ENCODE measurements around the gene RAP1GAP2.

The RAP1GAP2 gene

DNA sequence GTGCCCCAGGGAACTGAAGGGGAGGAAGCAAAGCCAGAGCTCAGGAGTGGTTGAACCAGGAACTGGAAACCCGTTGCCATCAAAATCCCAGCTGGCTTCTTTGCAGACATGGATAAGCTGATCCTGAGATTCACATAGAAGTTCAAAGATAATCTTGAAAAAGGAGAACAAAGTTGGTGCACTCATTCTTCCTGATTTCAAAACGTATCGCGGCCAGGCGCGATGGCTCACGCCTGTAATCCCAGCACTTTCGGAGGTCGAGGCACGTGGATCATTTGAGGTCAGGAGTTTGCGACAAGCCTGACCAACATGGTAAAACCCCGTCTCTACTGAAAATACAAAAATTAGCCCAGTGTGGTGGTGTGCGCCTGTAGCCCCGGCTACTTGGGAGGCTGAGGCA is 7.1 kb downstream of the RAP1GAP2 start:
- no peak for TF ChIP-seq CTCF (IDR thresholded peaks at IDR 0.05; ENCODE audit: control insufficient read depth, insufficient read depth, low read depth, low read length, missing control alignments)
- DNase-seq (ENCODE audit: low read depth), result no peak
- H3K4me3 ChIP-seq (ENCODE audit: control insufficient read depth, low read depth, low read length), result no peak overlapping the region

- no peak for DNase-seq (ENCODE audit: low read depth)
- no peak for TF ChIP-seq CTCF (IDR thresholded peaks at IDR 0.05; ENCODE audit: control insufficient read depth, insufficient read depth, low read depth, low read length, missing control alignments)
- no peak overlapping the region for H3K4me3 ChIP-seq (ENCODE audit: control insufficient read depth, low read depth, low read length)
These were observed 7.7 kb downstream of the RAP1GAP2 start for GRCh38 chr17:2803971-2804370.

DNA sequence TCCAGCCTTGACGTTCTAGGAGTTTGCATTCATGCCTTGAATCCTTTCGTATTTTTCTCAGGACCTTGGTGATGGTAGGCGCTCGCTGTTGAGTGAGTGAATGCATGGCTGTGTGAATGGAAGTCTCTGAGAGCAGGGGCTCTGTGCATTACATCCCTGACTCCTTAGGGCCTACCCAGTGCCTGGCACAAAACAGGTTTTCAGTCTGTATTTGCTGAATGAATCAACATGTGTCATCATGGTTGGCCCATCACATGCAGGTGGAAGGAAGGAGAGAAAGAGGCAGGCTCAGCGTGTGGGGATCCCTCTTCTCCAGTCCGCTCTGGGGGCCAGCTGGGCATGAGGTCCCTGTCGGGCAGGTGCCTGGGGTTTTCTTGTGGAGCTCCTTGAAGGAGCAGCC is 8.7 kb downstream of the RAP1GAP2 start:
- H3K4me3 ChIP-seq (ENCODE audit: control insufficient read depth, low read depth, low read length), result no peak overlapping the region
- TF ChIP-seq CTCF (IDR thresholded peaks at IDR 0.05; ENCODE audit: control insufficient read depth, insufficient read depth, low read depth, low read length, missing control alignments), result no peak
- no peak for DNase-seq (ENCODE audit: low read depth)

DNA sequence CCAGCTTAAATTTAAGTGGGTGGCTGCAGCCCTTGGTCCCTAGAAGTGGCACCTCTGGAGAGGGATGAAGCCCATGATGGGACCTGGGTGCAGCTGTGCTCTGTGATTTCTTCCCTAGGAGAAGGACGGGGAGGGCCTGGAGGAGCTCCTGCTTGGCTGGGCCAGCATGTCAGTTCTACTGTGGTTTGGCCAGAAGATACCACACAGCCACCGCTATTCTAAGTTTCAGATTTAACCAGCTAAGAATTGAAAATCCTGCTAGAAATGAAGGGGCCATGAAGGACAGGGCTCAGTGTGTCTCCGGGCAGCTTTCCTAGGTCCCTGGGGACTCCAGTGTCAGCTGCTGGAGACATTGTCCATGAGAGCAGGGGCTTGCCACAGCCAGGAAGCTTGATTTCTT is 9.7 kb downstream of the RAP1GAP2 start:
- TF ChIP-seq CTCF (IDR thresholded peaks at IDR 0.05; ENCODE audit: control insufficient read depth, insufficient read depth, low read depth, low read length, missing control alignments), result no peak
- H3K4me3 ChIP-seq (ENCODE audit: control insufficient read depth, low read depth, low read length), result no peak overlapping the region
- no peak for DNase-seq (ENCODE audit: low read depth)

- no peak for DNase-seq (ENCODE audit: low read depth)
- TF ChIP-seq CTCF (IDR thresholded peaks at IDR 0.05; ENCODE audit: control insufficient read depth, insufficient read depth, low read depth, low read length, missing control alignments), result no peak
These were observed 12.4 kb downstream of the RAP1GAP2 start for GRCh38 chr17:2808367-2809335.

GRCh38 chr17:2809337-2809736 is 13.1 kb downstream of the RAP1GAP2 start:
- H3K4me3 ChIP-seq (ENCODE audit: control insufficient read depth, low read depth, low read length), result no peak overlapping the region
- no peak for DNase-seq (ENCODE audit: low read depth)
- TF ChIP-seq CTCF (IDR thresholded peaks at IDR 0.05; ENCODE audit: control insufficient read depth, insufficient read depth, low read depth, low read length, missing control alignments), result no peak

More at GRCh38 chr17:2808367-2809335, 12.4 kb downstream of the RAP1GAP2 start:
- H3K4me3 ChIP-seq (ENCODE audit: control insufficient read depth, low read depth, low read length), result no peak overlapping the region
